Natural killer cell treated with Interleukin-12 subunit alpha and Interleukin-12 subunit beta and Interleukin-15 and Interleukin-18, amount 100 ng/mL, for 72 hours (primary cell): Measurements from ENCODE around the gene MAPK8. TPM values are rescaled to one million over a fixed set of nuclear protein-coding genes. Genes with fewer than 3 reads are reported as not detected.

Experiments
- ATAC-seq, 2 donors: fragments of 150-1000 bp; cut with Tn5 transposase in 1 of 2; sonication (Bioruptor Pico), chemical (Tn5 transposase) in 1 of 2; 2 replicates each; pipeline ENCODE4 v1.10.0; 2021
- DNase-seq: peaks from one replicate; pipeline ENCODE4 v3.0.0; 2022; ENCODE audit warnings: low spot score
- H3K27ac Mint-ChIP-seq, 2 donors: 1 replicate in 1 of 2; 2 replicates in 1 of 2; pipeline ENCODE4 v1.8.0; 2022; ENCODE audit warnings: mixed read lengths in 2 of 2, mild to moderate bottlenecking in 1 of 2, moderate library complexity in 1 of 2
- H3K27me3 Mint-ChIP-seq, 2 donors: 1 replicate in 1 of 2; 2 replicates in 1 of 2; pipeline ENCODE4 v1.8.0; 2022; ENCODE audit warnings: mixed read lengths in 2 of 2
- H3K36me3 Mint-ChIP-seq: one replicate; pipeline ENCODE4 v1.8.0; 2022; ENCODE audit warnings: mixed read lengths
- H3K4me1 Mint-ChIP-seq, 2 donors: 1 replicate in 1 of 2; 2 replicates in 1 of 2; pipeline ENCODE4 v1.8.0; 2022; ENCODE audit warnings: low read depth in 2 of 2, mixed read lengths in 2 of 2, mild to moderate bottlenecking in 1 of 2
- H3K4me3 Mint-ChIP-seq: one replicate; pipeline ENCODE4 v1.8.0; 2022; ENCODE audit warnings: mixed read lengths
- H3K9me3 Mint-ChIP-seq: 2 replicates; pipeline ENCODE4 v1.8.0; 2022; ENCODE audit warnings: mixed read lengths
- total RNA-seq, 2 donors: library from RNA; stranded (reverse); gene quantifications; one replicate each; pipeline ENCODE4 v1.2.3, GENCODE V29; 2022

The MAPK8 gene
- total RNA-seq, 2 donors from 2014 or later: 43.1 to 79.9 TPM

DNA sequence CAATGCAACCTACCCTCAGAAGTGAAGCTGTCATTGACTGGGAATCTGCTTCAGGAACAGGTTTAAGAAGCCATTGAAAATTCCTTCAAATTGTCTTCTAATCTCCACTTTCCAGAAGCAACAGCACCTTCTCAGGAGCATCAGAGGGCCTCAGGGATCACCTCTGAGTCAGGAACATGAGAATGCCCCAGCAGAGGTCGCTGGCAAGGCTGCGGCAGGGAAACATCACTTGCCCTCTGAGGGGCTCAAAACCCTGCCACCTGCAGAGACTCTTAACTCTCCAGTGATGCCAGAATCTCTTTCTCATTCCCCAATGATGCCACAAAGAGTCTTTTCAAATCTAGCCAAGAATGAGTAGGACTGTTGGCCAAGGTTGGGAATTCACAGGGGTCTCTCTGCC, 5.9 kb upstream of the MAPK8 start:
- Mint-ChIP-seq H3K9me3 (no peaks in the 10 kb centered on the region), H3K36me3 (no peaks in the 10 kb centered on the region), H3K4me3 (no peak overlapping the region), H3K4me1 (no peaks in the 10 kb centered on the region), H3K27me3 (peaks cover 0 to 6% of the 10 kb centered on the region in 2 donors), H3K27ac (no peak overlapping the region)
- DNase-seq (no peak), ATAC-seq (no peak)

- peaks cover 0 to 6% of the 10 kb centered on the region in 2 donors for H3K27me3 Mint-ChIP-seq
- no peak overlapping the region for H3K4me3 Mint-ChIP-seq
- H3K27ac Mint-ChIP-seq: no peak overlapping the region
- H3K36me3 Mint-ChIP-seq: peaks cover 4% of the 10 kb centered on the region
- DNase-seq (no peak), ATAC-seq (no peak)
- peaks cover 4 to 11% of the 10 kb centered on the region in 2 donors for H3K4me1 Mint-ChIP-seq
- no peaks in the 10 kb centered on the region for H3K9me3 Mint-ChIP-seq
Observed at GRCh38 chr10:48302515-48303476, 3.7 kb upstream of the MAPK8 start.

- H3K4me1 Mint-ChIP-seq: peaks cover 13 to 28% of the 10 kb centered on the region in 2 donors
- peaks cover 5% of the 10 kb centered on the region for H3K36me3 Mint-ChIP-seq
- no peak for DNase-seq
- H3K27me3 Mint-ChIP-seq: no peaks in the 10 kb centered on the region
- H3K27ac Mint-ChIP-seq: peak overlapping the region; percentile 20 to 51
- no peak for ATAC-seq
- H3K4me3 Mint-ChIP-seq: peak overlapping the region; percentile 92
- no peaks in the 10 kb centered on the region for H3K9me3 Mint-ChIP-seq
Observed at GRCh38 chr10:48305905-48306264, 592 bp upstream of the MAPK8 start.

GRCh38 chr10:48306870-48307710, 613 bp downstream of the MAPK8 start:
- Mint-ChIP-seq H3K27me3 (no peaks in the 10 kb centered on the region), H3K4me3 (peak overlapping the region; percentile 92)
- DNase-seq: peak; percentile 83

GRCh38 chr10:48307711-48308018, 1.2 kb downstream of the MAPK8 start:
- peak overlapping the region; percentile 76 to 81 for H3K27ac Mint-ChIP-seq
- no peaks in the 10 kb centered on the region for H3K9me3 Mint-ChIP-seq
- H3K4me1 Mint-ChIP-seq: peaks cover 17 to 41% of the 10 kb centered on the region in 2 donors
- DNase-seq (no peak), ATAC-seq (no peak)
- no peaks in the 10 kb centered on the region for H3K27me3 Mint-ChIP-seq
- peak overlapping the region; percentile 92 for H3K4me3 Mint-ChIP-seq
- H3K36me3 Mint-ChIP-seq: peaks cover 5% of the 10 kb centered on the region

More at GRCh38 chr10:48306870-48307710, 613 bp downstream of the MAPK8 start:
- peak; percentile 69 to 79 for ATAC-seq
- H3K9me3 Mint-ChIP-seq: no peaks in the 10 kb centered on the region
- peaks cover 5% of the 10 kb centered on the region for H3K36me3 Mint-ChIP-seq
- H3K27ac Mint-ChIP-seq: peak overlapping the region; percentile 76 to 81
- peaks cover 14 to 37% of the 10 kb centered on the region in 2 donors for H3K4me1 Mint-ChIP-seq

GRCh38 chr10:48309711-48310226, 3.3 kb downstream of the MAPK8 start:
- Mint-ChIP-seq H3K27ac (peak overlapping the region in 1 of 2 donors; percentile 16), H3K27me3 (no peaks in the 10 kb centered on the region)
- ATAC-seq: no peak

DNA sequence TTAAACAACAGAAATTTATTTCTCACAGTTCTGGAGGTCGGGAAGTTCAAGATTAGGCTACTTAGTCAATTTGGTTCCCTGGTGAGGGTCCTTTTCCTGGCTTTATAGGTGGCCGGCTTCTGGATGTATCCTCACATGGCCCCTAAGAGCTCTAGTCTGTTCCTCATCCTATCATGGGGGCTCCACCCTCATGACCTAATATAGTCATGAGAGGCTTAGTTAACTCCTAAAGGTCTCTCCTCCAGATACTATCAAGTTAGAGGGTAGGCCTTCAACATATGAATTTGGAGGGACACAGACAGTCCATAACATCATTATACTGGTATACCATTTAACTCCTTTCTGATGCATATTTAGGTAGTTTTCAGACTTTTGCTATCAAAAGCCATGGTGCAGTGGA, 7.6 kb downstream of the MAPK8 start:
- H3K4me3 Mint-ChIP-seq: no peak overlapping the region
- H3K27ac Mint-ChIP-seq: no peak overlapping the region
- no peaks in the 10 kb centered on the region for H3K9me3 Mint-ChIP-seq
- no peaks in the 10 kb centered on the region for H3K36me3 Mint-ChIP-seq
- peaks cover 12 to 32% of the 10 kb centered on the region in 2 donors for H3K4me1 Mint-ChIP-seq
- ATAC-seq (no peak), DNase-seq (no peak)
- H3K27me3 Mint-ChIP-seq: no peaks in the 10 kb centered on the region

More at GRCh38 chr10:48309711-48310226, 3.3 kb downstream of the MAPK8 start:
- H3K4me1 Mint-ChIP-seq: peaks cover 17 to 43% of the 10 kb centered on the region in 2 donors
- no peak for DNase-seq
- peak overlapping the region; percentile 51 for H3K4me3 Mint-ChIP-seq
- H3K9me3 Mint-ChIP-seq: no peaks in the 10 kb centered on the region
- peaks cover 5% of the 10 kb centered on the region for H3K36me3 Mint-ChIP-seq

- Mint-ChIP-seq H3K4me3 (no peak overlapping the region), H3K9me3 (no peaks in the 10 kb centered on the region), H3K4me1 (peaks cover 12 to 20% of the 10 kb centered on the region in 2 donors), H3K27me3 (no peaks in the 10 kb centered on the region), H3K36me3 (no peaks in the 10 kb centered on the region), H3K27ac (no peak overlapping the region)
- no peak for DNase-seq
- ATAC-seq: no peak
Observed at GRCh38 chr10:48316236-48316635, 9.8 kb downstream of the MAPK8 start.

DNA sequence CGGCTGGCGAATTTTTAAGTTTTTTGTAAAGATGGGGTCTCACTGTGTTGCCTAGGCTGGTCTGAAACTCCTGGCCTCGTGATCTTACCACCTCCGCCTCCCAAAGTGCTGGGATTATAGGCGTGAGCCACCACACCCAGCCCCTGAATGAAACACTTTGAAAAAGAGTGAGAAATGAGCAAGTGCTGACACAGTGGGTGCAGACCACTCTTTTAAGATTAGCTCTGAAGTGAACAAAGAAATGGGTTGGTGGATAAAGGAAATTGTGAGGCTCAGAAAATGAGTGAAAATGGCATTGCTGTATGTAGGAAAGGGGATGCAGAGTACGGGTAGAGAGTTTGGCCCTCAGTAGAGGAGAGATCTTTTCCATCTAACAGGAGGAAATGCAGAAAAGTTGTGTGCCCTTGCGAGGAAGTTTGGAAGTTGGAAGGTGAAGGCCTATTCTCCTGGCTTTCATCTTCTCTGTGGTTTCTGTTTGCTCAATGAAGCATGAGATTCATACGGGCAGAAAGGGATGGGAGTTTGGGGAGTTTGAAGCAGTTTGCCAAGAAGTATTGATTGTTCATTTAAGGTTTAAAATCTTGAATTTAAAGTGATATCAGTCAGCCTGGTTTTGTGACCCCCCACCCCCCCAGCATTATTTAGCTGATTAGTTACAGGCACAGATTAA, 11.0 kb downstream of the MAPK8 start:
- Mint-ChIP-seq H3K27ac (no peak overlapping the region), H3K36me3 (no peaks in the 10 kb centered on the region), H3K9me3 (no peaks in the 10 kb centered on the region), H3K4me1 (peaks cover 8 to 16% of the 10 kb centered on the region in 2 donors), H3K4me3 (no peak overlapping the region), H3K27me3 (no peaks in the 10 kb centered on the region)
- ATAC-seq: no peak
- DNase-seq: no peak

DNA sequence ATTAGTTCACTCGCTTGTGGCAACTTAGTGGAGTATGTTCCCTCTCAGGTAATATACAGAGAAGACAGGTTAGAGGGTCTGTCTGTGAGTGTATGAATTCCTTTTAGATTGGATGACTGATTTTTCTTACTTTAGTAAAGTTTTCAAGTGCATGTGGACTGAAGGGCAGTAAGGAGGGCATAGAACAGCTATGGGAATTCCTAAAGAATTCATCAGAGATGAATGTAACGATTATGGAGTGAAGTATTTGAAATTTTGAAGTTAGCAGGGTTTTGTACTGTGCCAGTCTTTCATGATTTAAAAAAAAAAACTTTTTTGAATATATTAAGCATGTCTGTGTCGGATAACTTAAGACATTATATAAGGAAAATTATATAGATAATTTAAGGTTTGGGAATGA, 15.5 kb downstream of the MAPK8 start:
- Mint-ChIP-seq H3K27me3 (no peaks in the 10 kb centered on the region), H3K4me1 (peaks cover 16 to 18% of the 10 kb centered on the region in 2 donors), H3K36me3 (no peaks in the 10 kb centered on the region), H3K27ac (no peak overlapping the region), H3K4me3 (no peak overlapping the region), H3K9me3 (no peaks in the 10 kb centered on the region)
- no peak for ATAC-seq
- no peak for DNase-seq

GRCh38 chr10:48324580-48324979, 18.1 kb downstream of the MAPK8 start:
- Mint-ChIP-seq H3K4me3 (no peak overlapping the region), H3K9me3 (no peaks in the 10 kb centered on the region), H3K36me3 (peaks cover 5% of the 10 kb centered on the region), H3K27ac (no peak overlapping the region), H3K27me3 (no peaks in the 10 kb centered on the region), H3K4me1 (peaks cover 19 to 22% of the 10 kb centered on the region in 2 donors)
- ATAC-seq (peak in 1 of 2 donors; percentile 69), DNase-seq (no peak)

- H3K4me1 Mint-ChIP-seq: peaks cover 25 to 29% of the 10 kb centered on the region in 2 donors
- H3K27me3 Mint-ChIP-seq: no peaks in the 10 kb centered on the region
- DNase-seq: no peak
- H3K4me3 Mint-ChIP-seq: no peak overlapping the region
- no peak overlapping the region for H3K27ac Mint-ChIP-seq
- H3K9me3 Mint-ChIP-seq: no peaks in the 10 kb centered on the region
- peaks cover 16% of the 10 kb centered on the region for H3K36me3 Mint-ChIP-seq
- ATAC-seq: no peak
Observed at GRCh38 chr10:48330269-48330668, 23.8 kb downstream of the MAPK8 start.

DNA sequence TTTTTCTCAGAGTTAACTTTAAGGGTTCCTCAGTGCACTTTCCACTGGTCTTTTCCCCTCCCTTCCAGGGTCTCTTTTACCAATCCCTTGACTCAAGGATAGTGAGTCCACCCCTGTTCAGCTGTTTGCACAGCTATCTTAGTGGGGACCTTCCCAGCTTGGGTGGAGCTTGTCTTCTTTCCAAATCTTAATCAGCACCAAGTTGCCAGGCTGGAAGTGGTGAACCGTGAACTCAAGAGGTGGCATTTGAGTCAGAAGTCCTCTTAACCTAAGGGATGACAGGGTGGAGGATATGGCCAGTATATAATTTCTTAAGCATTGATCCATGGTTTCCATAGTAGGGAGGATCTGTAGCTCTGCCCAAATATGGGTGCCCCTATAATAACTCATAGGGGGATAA, 25.0 kb downstream of the MAPK8 start:
- peak in 1 of 2 donors; percentile 74 for ATAC-seq
- H3K36me3 Mint-ChIP-seq: peaks cover 16% of the 10 kb centered on the region
- peaks cover 25 to 29% of the 10 kb centered on the region in 2 donors for H3K4me1 Mint-ChIP-seq
- no peaks in the 10 kb centered on the region for H3K9me3 Mint-ChIP-seq
- no peak for DNase-seq
- H3K27ac Mint-ChIP-seq: peak overlapping the region; percentile 18 to 59
- H3K4me3 Mint-ChIP-seq: peak overlapping the region; percentile 52
- no peaks in the 10 kb centered on the region for H3K27me3 Mint-ChIP-seq
